Right cardiac atrium (tissue), 5 donors: ENCODE data around the gene ZBED2. TPM values are rescaled to one million over a fixed set of nuclear protein-coding genes. Genes with fewer than 3 reads are reported as not detected.
"Not testable (repeated sequence)": the region's sequence is repeated elsewhere in the genome, so short reads cannot be mapped to it uniquely, and the experiment has no call there.

Experiments
- ATAC-seq, 2 donors: fragments of 200-7000 bp; cut with Tn5 transposase; one replicate each; pipeline versions ENCODE4 v1.8.0 to v1.9.1; 2020; ENCODE audit warnings: moderate library complexity in 2 of 2, mild to moderate bottlenecking in 1 of 2
- DNase-seq, 3 donors: peaks; one replicate each; pipeline ENCODE4 v3.0.0-alpha.2; 2020
- H3K27ac ChIP-seq: one replicate; pipeline ENCODE4 v1.5.1; 2013; ENCODE audit warnings: mild to moderate bottlenecking, low read length, control low read depth, moderate library complexity
- H3K27me3 ChIP-seq: one replicate; pipeline ENCODE4 v1.6.1; 2013; ENCODE audit not compliant: control insufficient read depth, insufficient read depth
- H3K4me1 ChIP-seq: one replicate; pipeline ENCODE4 v1.6.1; 2013; ENCODE audit warnings: low read length; ENCODE audit not compliant: control insufficient read depth, insufficient read depth
- H3K4me3 ChIP-seq: one replicate; pipeline ENCODE4 v1.5.1; 2013; ENCODE audit warnings: low read length, control low read depth
- H3K9me3 ChIP-seq: one replicate; pipeline ENCODE4 v1.6.1; 2013; ENCODE audit warnings: low read length; ENCODE audit not compliant: control insufficient read depth
- WGBS: extraction: QIAGEN DNeasy Blood & Tissue Kit; methylation state at CpG from one replicate; pipeline ENCODE4 v1.1.7; 2013; 5-methylcytosine and 5-hydroxymethylcytosine counted together
- intact Hi-C, 4 donors: fragments of 100-400 bp; cut with DNase I; formaldehyde crosslinking; loops; one replicate each; pipeline versions ENCODE4 v1.11.0 to v1.14.0; 2022 to 2023
- polyA plus RNA-seq: library from polyadenylated mRNA; stranded (reverse); fragments of 200-250 nt; gene quantifications from one replicate; pipeline ENCODE4 v1.2.3, GENCODE V29; 2013
- total RNA-seq, 4 donors: library from RNA; stranded (reverse); fragmentation: NEBNext Ultra II Directional; extraction: Animal tissue kit (Norgen Biotek cat#: 25700); gene quantifications; one replicate each; pipeline ENCODE4 v1.2.1, GENCODE V29; 2021
- donor health status: healthy with polysubstance abuse.
- donor health status: DM: no; HTN: yes; CAD: no.
- donor health status: DM: no; HTN: no; CAD: no.
- donor health status: DM: no; HTN: yes; CAD: no; lungs with severe emphysema.
- donor health status: DM: yes; HTN: yes; CAD: no.

The ZBED2 gene
- total and polyA plus RNA-seq, 5 donors: not detected

DNA sequence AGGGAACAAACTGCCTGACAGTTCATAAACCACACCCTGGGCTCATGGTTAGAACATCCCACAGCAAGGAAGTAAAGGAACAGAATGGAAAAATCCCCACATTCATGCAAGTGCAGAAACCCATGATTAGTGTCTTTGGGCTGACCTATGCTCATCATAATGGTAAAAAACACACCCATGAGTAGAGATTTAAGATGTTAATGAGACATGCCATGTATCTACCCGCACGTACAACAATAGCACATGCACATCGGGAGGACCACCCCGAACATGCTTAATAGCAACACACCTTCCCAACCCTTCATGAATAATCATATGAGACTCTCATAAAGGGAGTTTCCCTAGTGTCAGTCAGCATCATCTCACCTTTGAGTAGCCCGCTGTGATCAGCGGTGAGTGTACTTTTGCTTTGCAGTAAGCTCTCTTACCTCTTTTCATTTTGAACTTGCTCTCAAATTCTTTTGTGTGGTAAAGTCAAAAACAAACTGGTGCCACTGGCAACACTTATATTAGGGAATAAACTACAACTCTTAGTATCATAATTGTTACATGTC, 23.2 kb downstream of the ZBED2 start:
- ATAC-seq (no peak), DNase-seq (no peak)
- intact Hi-C loops: no loop called here
- H3K9me3 ChIP-seq: no peaks in the 10 kb centered on the region
- H3K27me3 ChIP-seq: no peaks in the 10 kb centered on the region
- H3K27ac ChIP-seq: no peak overlapping the region
- WGBS: 96% methylated on average over 6 of the region's 6 CpGs
- no peaks in the 10 kb centered on the region for H3K4me1 ChIP-seq
- no peak overlapping the region for H3K4me3 ChIP-seq

DNA sequence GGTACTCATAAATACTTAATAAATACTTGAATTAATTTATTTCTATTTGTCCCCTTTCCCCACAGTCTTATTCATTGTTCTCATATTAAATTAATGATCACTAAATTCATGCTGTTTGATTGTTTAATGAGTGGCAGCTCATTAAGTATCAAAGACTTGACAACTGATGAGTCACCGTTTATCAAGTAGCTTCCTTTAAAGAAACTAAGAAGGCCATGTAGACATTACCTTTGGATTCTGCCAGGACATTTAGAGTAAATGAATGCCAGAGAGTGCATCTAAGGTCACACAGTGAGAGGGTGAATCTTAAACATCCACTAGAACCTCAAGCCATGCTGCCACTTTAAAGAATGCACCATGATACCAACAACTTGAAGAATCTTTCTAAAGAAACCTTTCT, 23.9 kb downstream of the ZBED2 start:
- intact Hi-C loops: no loop called here
- no peak for ATAC-seq
- no peaks in the 10 kb centered on the region for H3K27me3 ChIP-seq
- no peaks in the 10 kb centered on the region for H3K4me1 ChIP-seq
- 86% methylated on average over 1 of the region's 1 CpG for WGBS
- DNase-seq: no peak
- no peak overlapping the region for H3K4me3 ChIP-seq
- H3K27ac ChIP-seq: no peak overlapping the region
- no peaks in the 10 kb centered on the region for H3K9me3 ChIP-seq

DNA sequence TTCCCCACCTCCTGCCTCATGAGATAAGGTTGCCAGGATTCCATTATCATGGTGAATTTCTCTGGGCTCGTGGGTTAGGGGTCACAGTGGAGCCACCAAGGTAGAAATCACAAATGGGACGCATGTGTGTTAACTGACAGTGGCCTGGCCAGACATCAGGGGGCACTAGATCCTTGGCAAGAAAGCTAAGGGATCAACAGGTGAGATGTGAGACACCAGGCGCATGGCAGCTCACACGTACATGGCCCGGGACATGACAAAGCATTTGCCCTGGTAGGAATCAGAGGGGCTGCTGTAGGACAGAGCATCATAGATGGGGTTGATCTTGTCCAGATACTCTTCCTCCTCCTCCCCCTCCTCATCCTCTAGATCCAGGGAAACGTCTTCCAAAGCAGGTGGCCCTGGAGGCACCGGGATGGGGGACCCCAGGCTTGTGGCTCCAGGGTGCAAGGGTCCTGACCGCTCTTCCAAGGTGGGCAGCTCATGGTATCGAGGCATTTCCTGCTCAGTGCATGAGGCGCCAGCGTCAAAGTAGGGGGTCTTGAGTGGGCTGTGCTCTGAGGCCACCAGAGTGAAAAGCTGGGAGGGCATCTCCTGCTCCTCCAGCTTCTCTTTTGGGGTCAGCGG, 24.6 kb downstream of the ZBED2 start:
- Histone ChIP-seq H3K4me3 (no peak overlapping the region), H3K9me3 (no peaks in the 10 kb centered on the region), H3K27me3 (no peaks in the 10 kb centered on the region), H3K27ac (no peak overlapping the region), H3K4me1 (no peaks in the 10 kb centered on the region)
- WGBS: 86% methylated on average over 12 of the region's 12 CpGs
- intact Hi-C loops: no loop called here
- DNase-seq (no peak), ATAC-seq (no peak)

DNA sequence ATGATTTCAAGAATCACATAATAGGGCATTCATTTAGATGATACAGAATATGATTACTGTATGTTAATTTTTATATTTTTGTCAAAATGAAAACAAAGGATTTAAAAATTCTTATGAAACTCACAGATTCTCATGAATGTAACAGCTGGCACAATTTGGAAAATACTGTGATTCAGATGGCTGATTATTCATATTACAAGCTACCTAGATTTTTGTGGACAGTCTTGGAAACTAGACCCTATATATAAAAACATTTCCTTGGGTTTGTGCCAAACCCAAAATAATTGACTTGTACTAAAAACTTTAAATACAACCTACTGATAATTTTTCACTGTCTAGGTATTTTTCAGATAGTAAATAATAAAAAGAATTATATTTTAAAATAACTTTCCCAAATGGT, 26.2 kb downstream of the ZBED2 start:
- Histone ChIP-seq H3K4me3 (no peak overlapping the region), H3K9me3 (no peaks in the 10 kb centered on the region), H3K27me3 (no peaks in the 10 kb centered on the region), H3K4me1 (no peaks in the 10 kb centered on the region), H3K27ac (no peak overlapping the region)
- ATAC-seq: no peak
- DNase-seq: no peak
- intact Hi-C loops: no loop called here

DNA sequence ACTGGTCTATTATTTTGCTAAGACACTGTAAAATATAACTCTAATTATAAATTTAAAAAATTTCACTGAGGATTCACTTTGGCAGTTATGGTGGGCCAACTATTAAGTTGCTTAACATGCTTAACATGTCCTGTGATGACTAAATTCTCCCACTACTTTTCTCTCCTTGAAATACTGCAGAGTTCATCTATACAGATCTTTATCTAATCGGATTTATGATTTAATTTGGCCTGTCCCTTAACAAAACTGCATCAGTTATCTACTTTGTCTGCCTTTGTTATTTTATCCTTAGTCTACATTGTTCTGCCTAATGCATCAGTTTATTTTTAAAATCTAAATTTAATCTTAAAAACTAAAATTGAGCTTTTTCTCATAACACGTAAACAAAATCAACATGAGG, 26.8 kb downstream of the ZBED2 start:
- no peaks in the 10 kb centered on the region for H3K9me3 ChIP-seq
- WGBS: 82% methylated on average over 2 of the region's 2 CpGs
- intact Hi-C loops: no loop called here

DNA sequence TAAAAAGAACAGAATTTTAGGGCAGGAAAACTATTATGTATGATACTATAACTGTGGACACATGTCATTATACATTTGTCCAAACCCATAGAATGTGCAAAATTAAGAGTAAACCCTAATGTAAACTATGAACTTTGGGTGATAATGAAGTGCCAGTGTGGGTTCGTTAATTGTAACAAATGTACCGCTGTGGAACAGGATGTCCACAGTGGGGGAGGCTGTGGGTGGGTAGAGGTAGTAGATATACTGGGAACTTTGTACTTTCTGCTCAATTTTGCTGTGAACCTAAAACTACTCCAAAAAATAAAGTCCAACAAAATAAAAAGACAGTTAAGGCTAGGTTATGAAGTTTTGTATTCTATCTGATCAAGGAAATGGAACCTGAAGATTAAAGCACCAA, 28.3 kb downstream of the ZBED2 start:
- H3K4me3 ChIP-seq: no peak overlapping the region
- no peak for DNase-seq
- WGBS: 62% methylated on average over 2 of the region's 2 CpGs
- intact Hi-C loops: no loop called here
- H3K9me3 ChIP-seq: no peaks in the 10 kb centered on the region
- ATAC-seq: no peak
- H3K4me1 ChIP-seq: no peaks in the 10 kb centered on the region
- H3K27me3 ChIP-seq: no peaks in the 10 kb centered on the region
- H3K27ac ChIP-seq: no peak overlapping the region

More for the DNA sequence above, 26.8 kb downstream of the ZBED2 start:
- Histone ChIP-seq H3K27me3 (no peaks in the 10 kb centered on the region), H3K27ac (no peak overlapping the region), H3K4me1 (no peaks in the 10 kb centered on the region), H3K4me3 (no peak overlapping the region)
- no peak for ATAC-seq
- no peak for DNase-seq

DNA sequence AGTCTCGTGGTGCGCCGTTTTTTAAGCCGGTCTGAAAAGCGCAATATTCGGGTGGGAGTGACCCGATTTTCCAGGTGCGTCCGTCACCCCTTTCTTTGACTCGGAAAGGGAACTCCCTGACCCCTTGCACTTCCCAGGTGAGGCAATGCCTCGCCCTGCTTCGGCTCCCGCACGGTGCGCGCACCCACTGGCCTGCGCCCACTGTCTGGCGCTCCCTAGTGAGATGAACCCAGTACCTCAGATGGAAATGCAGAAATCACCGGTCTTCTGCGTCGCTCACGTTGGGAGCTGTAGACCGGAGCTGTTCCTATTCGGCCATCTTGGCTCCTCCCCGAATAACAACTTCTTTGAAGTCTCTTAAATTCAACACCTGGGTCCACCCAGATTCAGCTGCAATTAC, 33.2 kb downstream of the ZBED2 start:
- H3K4me1 ChIP-seq, H3K4me3 ChIP-seq, H3K9me3 ChIP-seq, ATAC-seq, H3K27ac ChIP-seq, DNase-seq, intact Hi-C loops, H3K27me3 ChIP-seq: not testable (repeated sequence)
- 92% methylated on average over 16 of the region's 25 CpGs for WGBS

DNA sequence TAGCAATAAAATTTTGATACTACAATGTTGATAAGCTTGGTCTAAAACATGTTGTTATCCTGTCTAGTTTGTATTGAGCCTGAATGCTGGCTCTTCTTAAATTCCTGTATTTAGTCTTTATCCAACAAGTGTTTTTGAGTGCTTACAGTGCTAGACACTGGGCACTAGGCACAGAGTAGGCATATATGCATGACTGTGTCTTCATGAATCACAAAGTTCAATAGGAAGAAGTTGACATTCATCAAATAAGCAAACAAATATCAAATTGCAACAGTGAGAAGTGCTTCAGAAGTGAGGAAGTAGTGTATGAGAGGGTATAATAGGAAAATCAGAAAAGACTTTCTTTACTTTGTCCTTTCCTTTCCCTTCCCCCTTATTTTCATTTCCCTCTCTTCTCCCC, 46.4 kb downstream of the ZBED2 start:
- Histone ChIP-seq H3K27ac (no peak overlapping the region), H3K9me3 (no peaks in the 10 kb centered on the region), H3K4me3 (no peak overlapping the region), H3K4me1 (no peaks in the 10 kb centered on the region), H3K27me3 (no peaks in the 10 kb centered on the region)
- intact Hi-C loops: no loop called here
- DNase-seq (no peak), ATAC-seq (no peak)

DNA sequence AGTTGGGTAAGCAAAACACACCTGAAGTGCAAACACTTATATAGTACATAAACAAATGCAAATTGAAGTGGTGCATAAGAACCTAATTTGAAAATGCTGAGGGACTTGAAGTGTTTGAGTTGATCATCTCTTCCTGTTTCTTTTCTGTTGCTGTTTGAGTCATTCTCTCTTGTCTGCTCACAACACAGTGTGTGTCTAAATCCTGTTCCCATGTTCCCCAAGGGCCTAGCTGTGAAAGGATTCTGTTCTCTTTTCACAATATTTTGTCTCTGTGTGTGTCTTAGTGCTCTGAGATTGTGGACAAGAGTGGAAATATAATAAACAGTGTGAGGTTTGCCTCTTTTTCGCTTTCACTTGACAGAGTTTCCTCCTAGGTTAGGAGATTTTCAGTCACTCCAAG, 47.1 kb downstream of the ZBED2 start:
- no peak for DNase-seq
- intact Hi-C loops: no loop called here
- 89% methylated on average over 1 of the region's 1 CpG for WGBS
- no peaks in the 10 kb centered on the region for H3K27me3 ChIP-seq
- H3K4me3 ChIP-seq: no peak overlapping the region
- H3K27ac ChIP-seq: no peak overlapping the region
- H3K9me3 ChIP-seq: no peaks in the 10 kb centered on the region
- ATAC-seq: no peak
- H3K4me1 ChIP-seq: no peaks in the 10 kb centered on the region

DNA sequence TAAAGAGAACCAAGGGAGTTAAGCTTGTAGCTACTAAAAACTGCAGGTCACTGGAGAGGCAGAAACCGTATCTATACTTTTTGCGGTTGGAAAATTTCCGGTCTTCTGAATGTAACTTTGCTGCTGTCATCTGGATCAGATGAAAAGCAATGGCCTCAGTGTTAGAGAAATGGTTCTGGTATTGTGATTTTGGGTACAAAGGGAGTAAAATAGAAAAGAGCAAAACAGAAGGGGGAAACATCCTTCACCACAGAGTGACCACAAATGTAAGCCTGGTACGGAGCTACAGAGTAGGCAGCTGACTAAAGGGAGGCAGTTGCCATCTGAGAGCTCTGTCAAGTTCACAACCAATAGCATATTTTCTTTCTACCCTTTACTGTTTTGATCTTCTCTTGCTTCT, 47.5 kb downstream of the ZBED2 start:
- H3K27ac ChIP-seq: no peak overlapping the region
- ATAC-seq (no peak), DNase-seq (no peak)
- WGBS: 79% methylated on average over 4 of the region's 4 CpGs
- no peaks in the 10 kb centered on the region for H3K4me1 ChIP-seq
- no peaks in the 10 kb centered on the region for H3K27me3 ChIP-seq
- no peak overlapping the region for H3K4me3 ChIP-seq
- intact Hi-C loops: no loop called here
- no peaks in the 10 kb centered on the region for H3K9me3 ChIP-seq

DNA sequence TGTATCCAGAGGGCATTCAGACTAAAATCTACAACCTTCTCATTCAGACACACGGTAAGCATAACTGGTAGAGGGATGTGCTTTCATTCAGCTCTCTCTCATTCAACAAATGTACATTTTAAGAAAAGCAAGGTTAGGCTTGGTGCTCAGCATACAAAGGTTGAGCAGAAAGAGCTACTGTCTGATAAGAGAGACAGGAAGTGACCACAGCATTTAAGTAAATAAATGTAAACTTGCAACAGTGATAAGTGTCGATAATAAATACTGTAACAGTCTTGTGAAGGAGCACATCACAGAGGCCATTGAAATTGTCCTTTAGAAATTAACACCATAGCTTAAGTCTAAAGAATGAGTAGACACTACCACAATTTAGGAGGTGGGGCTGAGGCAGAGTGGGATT, 49.8 kb downstream of the ZBED2 start:
- ATAC-seq: no peak
- Histone ChIP-seq H3K9me3 (no peaks in the 10 kb centered on the region), H3K27me3 (no peaks in the 10 kb centered on the region), H3K27ac (no peak overlapping the region), H3K4me1 (no peaks in the 10 kb centered on the region), H3K4me3 (no peak overlapping the region)
- 57% methylated on average over 2 of the region's 2 CpGs for WGBS
- intact Hi-C loops: no loop called here
- DNase-seq: no peak
